Osteocyte (in vitro differentiated cells): Measurements from ENCODE around the gene PRRG2. TPM values are rescaled to one million over a fixed set of nuclear protein-coding genes. Genes with fewer than 3 reads are reported as not detected.

ENCODE experiments used
- DNase-seq: peaks from one replicate; pipeline ENCODE4 v3.0.0; 2021; ENCODE audit warnings: mixed read lengths; ENCODE audit not compliant: unreplicated experiment; ENCODE audit errors: extremely low spot score
- H3K27ac Mint-ChIP-seq: one replicate; pipeline ENCODE4 v1.8.0; 2021; ENCODE audit warnings: mild to moderate bottlenecking, mixed read lengths; ENCODE audit not compliant: unreplicated experiment
- H3K27me3 Mint-ChIP-seq: one replicate; pipeline ENCODE4 v1.8.0; 2021; ENCODE audit warnings: mixed read lengths; ENCODE audit not compliant: unreplicated experiment
- H3K36me3 Mint-ChIP-seq: one replicate; pipeline ENCODE4 v1.8.0; 2021; ENCODE audit warnings: mixed read lengths; ENCODE audit not compliant: unreplicated experiment
- H3K4me1 Mint-ChIP-seq: one replicate; pipeline ENCODE4 v1.8.0; 2021; ENCODE audit warnings: mixed read lengths; ENCODE audit not compliant: unreplicated experiment
- H3K4me3 Mint-ChIP-seq: one replicate; pipeline ENCODE4 v1.8.0; 2021; ENCODE audit warnings: mild to moderate bottlenecking, moderate library complexity, mixed read lengths; ENCODE audit not compliant: unreplicated experiment
- H3K9me3 Mint-ChIP-seq: one replicate; pipeline ENCODE4 v1.8.0; 2021; ENCODE audit warnings: mixed read lengths; ENCODE audit not compliant: unreplicated experiment
- CTCF ChIP-seq: fragments of 200-600 bp; sonication (generic); IDR thresholded peaks from 2 replicates; pipeline ENCODE4 v1.5.0; 2021; ENCODE audit warnings: antibody characterized with exemption, mild to moderate bottlenecking, moderate library complexity
- total RNA-seq: library from RNA; stranded (reverse); gene quantifications from 2 replicates; pipeline ENCODE4 v1.2.1, GENCODE V29; 2021

Gene PRRG2
- total RNA-seq, 1 donor from 2014 or later: 0.32 TPM

DNA sequence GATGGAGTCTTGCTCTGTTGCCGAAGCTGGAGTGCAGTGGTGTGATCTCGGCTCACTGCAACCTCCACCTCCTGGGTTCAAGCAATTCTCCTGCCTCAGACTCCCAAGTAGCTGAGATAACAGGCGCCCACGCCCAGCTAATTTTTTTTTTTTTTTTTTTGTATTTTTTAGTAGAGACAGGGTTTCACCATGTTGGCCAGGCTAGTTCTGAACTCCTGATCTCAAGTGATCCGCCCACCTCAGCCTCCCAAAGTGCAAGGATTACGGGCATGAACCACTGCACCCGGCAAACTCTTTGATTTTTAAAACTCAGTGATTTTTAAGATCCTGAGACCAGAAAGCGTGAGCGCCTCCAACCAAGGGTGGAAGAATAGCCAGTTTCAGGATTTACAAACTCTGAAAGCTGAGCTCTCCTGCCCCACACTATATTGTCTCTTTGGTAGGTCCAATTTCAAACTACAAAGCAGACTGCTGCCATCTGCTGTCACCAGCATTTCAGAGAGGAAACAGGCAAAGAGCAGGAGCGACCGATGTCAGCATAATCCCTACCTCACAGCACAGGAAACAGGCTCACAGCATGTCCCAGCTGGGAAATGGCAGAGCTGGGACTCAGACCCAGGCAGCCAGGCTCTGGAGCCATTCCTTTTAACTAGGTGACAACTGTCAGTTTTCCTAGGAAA, 10.0 kb upstream of the PRRG2 start:
- peak overlapping the region; percentile 34 for H3K27ac Mint-ChIP-seq

DNA sequence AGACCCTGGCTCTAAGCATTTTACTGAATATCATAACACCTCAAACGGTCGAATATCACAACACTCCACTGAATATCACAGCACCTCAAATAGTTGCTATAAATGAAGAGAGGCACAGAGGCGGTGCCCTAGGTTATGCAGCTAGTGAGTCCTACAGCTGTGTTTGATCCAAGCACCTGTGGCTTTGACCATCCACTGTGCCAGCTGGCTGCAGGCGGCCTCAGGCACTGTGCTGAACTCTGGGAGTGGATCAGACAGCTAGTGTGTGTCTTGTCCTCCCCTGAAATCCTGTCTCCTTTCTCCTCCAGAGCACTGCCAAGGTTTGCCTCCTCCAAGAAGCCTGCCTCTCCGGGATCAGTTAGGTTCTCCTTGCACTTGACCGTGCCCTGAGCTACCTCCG, 8.1 kb upstream of the PRRG2 start:
- Mint-ChIP-seq H3K9me3 (no peaks in the 10 kb centered on the region), H3K4me3 (no peak overlapping the region), H3K4me1 (peaks cover 21% of the 10 kb centered on the region), H3K27ac (no peak overlapping the region), H3K27me3 (no peaks in the 10 kb centered on the region), H3K36me3 (peaks cover 7% of the 10 kb centered on the region)
- TF ChIP-seq CTCF: no peak
- no peak for DNase-seq

More for the DNA sequence above, 10.0 kb upstream of the PRRG2 start:
- no peak for TF ChIP-seq CTCF
- Mint-ChIP-seq H3K9me3 (no peaks in the 10 kb centered on the region), H3K27me3 (no peaks in the 10 kb centered on the region), H3K4me3 (no peak overlapping the region), H3K4me1 (peaks cover 20% of the 10 kb centered on the region), H3K36me3 (peaks cover 7% of the 10 kb centered on the region)
- no peak for DNase-seq

DNA sequence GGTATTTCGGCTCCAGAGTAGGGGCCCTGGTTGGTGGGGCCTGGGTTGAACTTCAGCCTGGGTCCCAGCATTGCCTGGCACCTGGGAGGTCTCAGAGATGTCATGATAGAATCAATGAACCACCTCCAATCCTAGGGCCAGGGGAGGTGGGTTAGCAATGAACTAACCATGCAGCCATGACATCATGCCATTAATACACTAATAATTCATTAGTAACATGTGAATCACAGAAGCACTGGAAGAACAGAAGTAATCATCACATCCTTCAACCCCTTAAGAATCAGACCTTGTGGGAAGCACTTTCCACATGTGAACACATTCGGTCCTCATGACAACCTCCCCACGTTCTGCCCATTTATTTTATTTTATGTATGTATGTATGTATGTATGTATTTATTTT, 7.7 kb upstream of the PRRG2 start:
- H3K27me3 Mint-ChIP-seq: no peaks in the 10 kb centered on the region
- H3K36me3 Mint-ChIP-seq: peaks cover 7% of the 10 kb centered on the region
- DNase-seq: no peak
- H3K4me1 Mint-ChIP-seq: peaks cover 21% of the 10 kb centered on the region
- no peak overlapping the region for H3K4me3 Mint-ChIP-seq
- no peak overlapping the region for H3K27ac Mint-ChIP-seq
- no peaks in the 10 kb centered on the region for H3K9me3 Mint-ChIP-seq
- TF ChIP-seq CTCF: no peak

DNA sequence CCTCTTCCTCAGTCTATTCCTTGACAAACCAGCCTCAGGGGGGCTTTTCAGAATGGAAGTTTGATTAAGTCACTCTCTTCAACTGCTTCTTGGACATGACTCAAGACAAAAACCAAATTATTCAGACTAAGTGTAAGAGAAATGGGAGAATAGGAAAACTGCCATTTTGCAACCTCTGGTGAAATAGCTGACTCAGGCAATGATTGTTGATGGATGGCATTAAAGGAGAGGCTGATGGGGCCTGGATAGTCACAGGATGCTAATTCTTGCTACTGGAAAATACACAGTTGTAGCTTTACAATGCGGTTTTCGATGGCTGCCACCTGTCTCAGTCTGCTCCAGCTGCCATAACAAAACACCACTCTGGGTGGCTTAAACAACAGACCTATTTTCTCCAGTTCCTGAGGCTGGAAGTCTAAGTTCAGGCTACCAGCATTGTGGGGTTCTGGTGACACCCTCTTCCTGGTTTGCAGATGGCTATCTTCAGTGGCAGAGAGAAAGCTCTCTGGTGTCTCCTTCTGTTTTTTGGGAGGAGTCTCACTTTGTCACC, 6.8 kb upstream of the PRRG2 start:
- DNase-seq: no peak
- Mint-ChIP-seq H3K4me1 (peaks cover 27% of the 10 kb centered on the region), H3K36me3 (peaks cover 7% of the 10 kb centered on the region), H3K4me3 (no peak overlapping the region), H3K27me3 (no peaks in the 10 kb centered on the region), H3K27ac (no peak overlapping the region), H3K9me3 (no peaks in the 10 kb centered on the region)
- no peak for TF ChIP-seq CTCF

DNA sequence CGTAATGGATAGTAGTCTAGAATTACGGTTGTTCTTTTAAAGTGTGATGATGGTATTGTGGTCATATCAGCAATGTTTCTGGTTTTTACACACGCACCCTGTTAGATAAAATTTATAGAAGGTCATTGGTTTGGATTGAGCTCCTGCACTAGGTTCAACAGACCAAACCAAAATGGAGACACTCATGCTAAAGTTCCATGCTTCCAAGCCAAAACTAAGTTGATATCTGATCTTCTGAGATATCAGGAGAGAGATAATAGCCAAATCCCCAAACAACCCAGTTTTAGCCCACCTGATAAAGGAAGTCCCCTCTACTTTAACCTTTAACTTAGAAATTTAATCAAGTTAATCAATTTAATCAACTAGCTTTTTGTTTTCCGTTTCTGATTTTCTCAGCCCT, 1.9 kb upstream of the PRRG2 start:
- Mint-ChIP-seq H3K27me3 (no peaks in the 10 kb centered on the region), H3K4me1 (peaks cover 29% of the 10 kb centered on the region), H3K9me3 (no peaks in the 10 kb centered on the region), H3K36me3 (no peaks in the 10 kb centered on the region), H3K27ac (no peak overlapping the region), H3K4me3 (peak overlapping the region; percentile 93)
- no peak for TF ChIP-seq CTCF
- DNase-seq: no peak
